HG03139 (cell line): Measurements from ENCODE around the gene TTC8.

Experiments
- ATAC-seq: cut with Tn5 transposase; IDR thresholded peaks from one replicate; pipeline ENCODE4 v1.9.1; 2021; ENCODE audit not compliant: unreplicated experiment

TTC8 gene

DNA sequence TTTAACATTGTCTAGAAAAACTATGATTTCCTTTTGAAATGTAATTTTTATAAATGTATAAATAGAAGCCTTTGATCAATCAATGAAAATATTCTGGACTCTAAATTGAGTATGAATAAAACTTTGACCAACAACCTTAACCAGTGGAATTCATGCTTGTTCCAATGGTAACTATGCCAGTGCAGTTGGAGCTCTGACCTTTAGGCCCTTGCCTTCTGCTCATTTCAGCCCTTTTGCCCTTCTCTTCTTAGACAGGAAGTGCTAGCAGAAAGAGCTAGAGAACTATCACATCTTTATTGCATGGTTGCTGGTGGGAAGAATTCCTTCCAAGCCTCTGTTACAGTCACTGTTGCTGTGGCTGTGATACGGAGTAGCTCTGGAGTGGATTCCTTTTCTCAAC lies 39.7 kb downstream of the TTC8 start:
- ATAC-seq, result no peak

DNA sequence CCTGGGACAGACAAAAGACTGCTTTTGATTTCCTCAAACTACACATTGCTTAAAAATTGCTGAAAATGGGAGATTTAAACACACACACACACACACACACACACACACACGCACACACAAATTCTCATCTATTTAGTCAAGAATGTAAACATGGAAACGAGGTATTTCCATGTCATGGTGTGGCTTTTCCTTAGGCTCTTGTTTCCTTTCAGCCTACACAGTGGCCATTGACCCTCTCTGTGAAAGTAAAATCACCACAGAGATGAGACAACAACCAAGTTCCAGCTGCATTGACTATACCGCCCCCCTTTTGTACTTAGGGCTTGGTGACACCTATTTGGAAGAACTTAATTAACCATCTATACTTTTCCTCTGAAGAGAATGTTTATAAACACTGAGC lies 41.9 kb downstream of the TTC8 start:
- ATAC-seq, result no peak

- ATAC-seq, result no peak
Measured at GRCh38 chr14:88868558-88869159, 44.2 kb downstream of the TTC8 start.

- no peak for ATAC-seq
Measured at GRCh38 chr14:88870777-88871176, 46.3 kb downstream of the TTC8 start.

GRCh38 chr14:88871429-88871828 lies 47.0 kb downstream of the TTC8 start:
- ATAC-seq, result no peak

DNA sequence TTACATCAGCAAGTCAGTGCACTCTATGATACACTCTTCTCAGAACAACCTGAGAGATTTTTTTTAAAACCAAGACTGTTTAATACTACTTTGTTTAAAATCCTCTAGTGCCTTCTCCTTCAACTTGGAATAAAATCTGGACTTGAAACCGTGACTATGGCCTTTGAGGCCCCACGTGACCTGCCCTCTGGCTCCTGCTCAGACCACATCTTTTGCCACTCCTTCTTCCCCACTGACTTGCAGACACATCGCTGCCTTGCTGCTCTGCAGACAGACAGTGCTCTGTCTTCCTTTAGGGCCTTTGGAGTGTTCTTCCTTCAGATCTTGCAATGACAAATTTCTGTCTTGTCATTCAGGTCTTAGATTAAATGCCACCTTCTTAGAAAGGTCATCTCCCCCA lies 48.5 kb downstream of the TTC8 start:
- ATAC-seq, result no peak

DNA sequence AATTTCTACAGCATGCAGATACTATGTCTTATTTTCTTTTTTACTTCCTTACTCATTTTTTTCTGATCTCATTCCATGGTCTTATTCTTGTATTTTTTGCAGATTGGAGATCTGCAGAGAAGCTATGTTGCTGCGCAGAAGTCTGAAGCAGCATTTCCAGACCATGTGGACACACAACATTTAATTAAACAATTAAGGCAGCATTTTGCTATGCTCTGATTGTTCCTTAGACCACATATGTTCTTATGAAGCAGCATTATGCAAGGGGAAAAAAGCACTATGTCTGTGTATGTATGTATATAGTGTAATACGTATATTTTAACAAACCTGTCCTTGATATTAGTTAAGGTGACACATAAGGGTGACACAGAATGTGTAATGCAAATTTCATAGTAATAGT lies 52.7 kb downstream of the TTC8 start:
- no peak for ATAC-seq

DNA sequence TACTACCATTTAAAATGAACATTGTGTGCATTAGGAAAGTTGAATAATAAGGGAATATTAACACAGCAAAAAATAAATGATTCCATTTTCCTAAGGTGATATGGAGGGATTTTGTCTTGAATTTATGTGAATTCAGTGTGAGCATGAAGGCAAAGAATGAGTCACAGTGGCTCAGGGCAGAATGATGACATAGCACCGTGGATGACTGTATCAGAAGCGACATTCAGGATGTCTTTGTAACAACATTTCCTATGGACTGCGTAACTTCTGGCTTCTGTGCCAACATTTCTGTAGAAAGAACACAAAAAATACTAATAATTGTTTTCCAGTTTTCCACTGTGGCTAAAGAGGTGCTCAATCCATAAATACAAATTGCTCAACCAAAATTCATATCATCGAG lies 54.6 kb downstream of the TTC8 start:
- no peak for ATAC-seq

- ATAC-seq, result no peak
Measured at GRCh38 chr14:88882236-88882635, 57.8 kb downstream of the TTC8 start.

DNA sequence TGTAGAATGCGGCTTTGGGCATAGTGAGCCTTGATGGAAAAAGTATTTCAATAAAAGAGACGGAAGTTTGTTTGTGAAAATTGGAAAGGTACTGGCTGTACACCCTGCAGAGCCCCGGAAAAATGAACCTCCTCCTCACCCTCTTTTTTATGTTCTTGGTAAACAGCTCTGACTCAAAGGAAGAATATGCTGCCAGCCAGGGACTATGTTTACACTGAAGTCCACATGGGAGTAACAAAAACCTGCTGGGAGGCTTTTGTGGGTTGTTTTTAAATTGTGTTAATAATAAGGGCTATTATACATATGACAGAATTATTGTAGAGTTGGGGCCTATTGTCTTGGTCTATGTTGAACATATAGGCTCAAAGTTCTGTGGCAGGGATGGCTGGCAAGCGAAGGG lies 70.7 kb downstream of the TTC8 start:
- ATAC-seq, result no peak

DNA sequence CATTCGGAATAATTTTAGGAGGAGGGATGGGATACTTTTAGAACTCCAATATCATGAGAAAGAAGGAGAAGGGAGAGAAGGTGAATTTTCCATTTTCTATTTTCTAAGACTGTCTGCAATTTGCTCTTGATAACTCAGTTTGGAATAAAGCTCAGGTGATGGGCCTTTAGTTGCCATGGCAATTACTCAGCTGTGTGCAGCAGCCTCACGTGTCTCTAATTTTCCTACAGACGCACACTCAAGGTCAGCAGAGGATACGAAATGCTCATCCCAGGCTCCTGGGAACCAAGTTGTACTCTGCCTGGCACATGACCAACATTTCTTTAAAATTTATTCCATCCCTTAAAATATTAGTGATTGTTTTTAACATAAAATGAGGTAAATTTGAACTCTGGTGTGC lies 76.7 kb downstream of the TTC8 start:
- no peak for ATAC-seq

DNA sequence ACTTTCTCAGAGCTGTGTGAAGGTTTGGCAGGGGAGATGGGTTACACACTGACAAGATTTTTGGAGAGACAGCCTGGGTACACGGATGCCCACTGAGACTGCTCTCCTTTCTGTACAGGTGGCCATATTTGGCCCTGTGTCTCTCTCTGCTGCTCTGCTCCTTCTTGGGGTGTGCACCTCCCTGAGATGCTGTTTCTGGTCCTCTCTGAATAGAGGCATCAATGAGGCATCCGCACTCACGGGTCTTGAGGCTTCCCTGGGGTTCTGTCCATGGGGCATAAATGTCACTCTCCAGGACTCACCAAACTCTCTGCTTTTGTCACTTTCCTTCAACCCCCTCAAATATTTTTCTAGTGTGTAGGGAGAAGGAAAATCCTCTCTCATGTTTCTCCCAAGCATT lies 77.5 kb downstream of the TTC8 start:
- ATAC-seq, result no peak

- ATAC-seq, result no peak
Measured at GRCh38 chr14:88902850-88903249, 78.4 kb downstream of the TTC8 start.

DNA sequence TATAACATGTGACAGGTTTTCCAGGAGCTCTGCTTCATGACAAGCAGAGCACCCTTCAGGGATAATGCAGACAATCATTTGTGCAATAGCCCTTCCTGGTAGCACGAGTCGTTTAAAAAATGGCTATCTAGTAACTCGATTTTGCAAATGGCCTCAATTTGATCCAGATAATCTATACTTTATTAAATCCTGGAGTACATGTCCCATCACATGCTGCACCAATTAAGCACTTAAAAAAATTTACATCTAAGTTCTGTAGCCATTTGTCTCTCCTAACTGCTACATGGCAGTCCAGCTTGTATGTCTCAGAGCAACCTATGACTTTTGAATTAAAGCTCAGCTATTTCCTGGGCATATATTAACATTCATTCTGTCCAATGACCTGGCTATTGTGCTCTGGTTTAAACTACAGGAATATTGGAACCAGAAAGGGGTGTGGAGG lies 79.8 kb downstream of the TTC8 start:
- ATAC-seq, result no peak

DNA sequence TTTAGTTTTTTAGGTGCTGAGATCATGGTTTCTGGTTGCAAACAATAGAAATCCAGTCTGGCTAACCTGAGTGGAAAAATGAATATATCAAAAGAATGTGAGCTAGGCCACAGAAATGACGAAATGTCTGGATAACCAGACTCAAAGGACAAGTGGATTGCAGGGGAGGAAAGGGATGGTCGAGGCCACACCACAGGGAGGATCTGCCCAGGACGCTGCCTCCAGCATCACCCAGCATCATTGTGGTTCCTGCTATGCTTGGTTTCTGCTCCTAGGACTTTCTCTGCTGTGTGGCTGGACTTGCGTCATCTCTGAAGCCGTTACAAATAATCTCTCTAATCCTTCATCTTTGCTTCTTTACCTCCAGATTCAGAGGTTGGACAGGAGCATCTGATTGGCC lies 80.4 kb downstream of the TTC8 start:
- no peak for ATAC-seq

GRCh38 chr14:88908216-88908615 lies 83.8 kb downstream of the TTC8 start:
- ATAC-seq, result no peak

GRCh38 chr14:88910386-88910785 lies 85.9 kb downstream of the TTC8 start:
- no peak for ATAC-seq

GRCh38 chr14:88911809-88912208 lies 87.4 kb downstream of the TTC8 start:
- ATAC-seq, result no peak

DNA sequence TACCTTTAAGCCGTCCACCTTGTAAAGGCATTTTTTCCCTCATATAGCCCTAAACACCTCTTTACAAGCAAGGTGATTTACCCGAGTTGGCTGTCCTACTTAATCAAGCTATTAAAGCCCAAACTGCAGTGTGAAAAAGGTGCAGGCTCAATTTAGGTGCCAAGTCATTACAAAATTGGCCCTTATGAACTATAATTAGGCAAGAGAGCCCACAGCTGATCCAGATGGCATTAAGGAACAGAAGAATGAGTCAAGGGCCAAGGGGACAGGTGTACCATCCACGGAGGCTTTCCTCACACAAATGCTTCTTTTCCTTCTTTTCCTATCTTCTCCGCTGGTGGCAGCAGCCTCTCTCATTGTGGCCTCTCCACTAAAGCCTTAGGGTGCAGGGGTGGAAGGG lies 90.5 kb downstream of the TTC8 start:
- no peak for ATAC-seq

DNA sequence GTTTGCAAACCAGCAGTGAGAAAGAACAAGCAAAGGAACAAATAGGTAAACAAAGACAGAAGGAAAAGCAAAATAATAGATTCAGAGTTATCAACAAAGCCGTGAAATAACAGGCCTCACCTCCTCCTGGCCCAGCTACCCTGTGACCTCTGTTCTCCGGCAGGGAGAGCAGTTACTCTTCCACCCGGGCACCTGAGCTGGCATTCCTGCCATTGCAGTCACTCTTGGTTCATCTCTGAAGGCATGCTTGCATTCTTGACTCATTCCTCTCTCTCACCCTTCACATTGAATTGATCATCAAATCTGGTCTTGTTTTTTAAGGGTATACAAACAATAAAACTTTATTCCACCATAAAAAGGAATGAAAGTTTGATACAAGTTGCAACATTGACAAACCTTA lies 95.1 kb downstream of the TTC8 start:
- ATAC-seq, result no peak
